ENCODE measurements around the gene ITFG2.
"Not testable (repeated sequence)": the region's sequence is repeated elsewhere in the genome, so short reads cannot be mapped to it uniquely, and the experiment has no call there.

Gene ITFG2

GRCh38 chr12:2812290-2813213 lies at the start of gene ITFG2:
Gene ITFG2 (plus strand): TSS chr12:2812668. CDS start chr12:2812761, 93 bp downstream.
- DNase-seq (ENCODE audit: low spot score): peak; percentile 100

GRCh38 chr12:2764398-2764797 lies 48.1 kb upstream of the ITFG2 start:
- DNase-seq (ENCODE audit: low spot score): no peak

- DNase-seq (ENCODE audit: low spot score): no peak
Measured at GRCh38 chr12:2765052-2765451, 47.4 kb upstream of the ITFG2 start.

- no peak for DNase-seq (ENCODE audit: low spot score)
Measured at GRCh38 chr12:2765608-2766007, 46.9 kb upstream of the ITFG2 start.

GRCh38 chr12:2768224-2768961 lies 44.1 kb upstream of the ITFG2 start:
- DNase-seq (ENCODE audit: low spot score): no peak

- DNase-seq (ENCODE audit: low spot score): no peak
Measured at GRCh38 chr12:2769866-2770533, 42.5 kb upstream of the ITFG2 start.

- not testable (repeated sequence) for DNase-seq (ENCODE audit: low spot score)
Measured at GRCh38 chr12:2770544-2770943, 41.9 kb upstream of the ITFG2 start.

- no peak for DNase-seq (ENCODE audit: low spot score)
Measured at GRCh38 chr12:2772370-2772769, 40.1 kb upstream of the ITFG2 start.

GRCh38 chr12:2773199-2773875 lies 39.1 kb upstream of the ITFG2 start:
- no peak for DNase-seq (ENCODE audit: low spot score)

- no peak for DNase-seq (ENCODE audit: low spot score)
Measured at GRCh38 chr12:2775431-2775830, 37.0 kb upstream of the ITFG2 start.

- DNase-seq (ENCODE audit: low spot score): no peak
Measured at GRCh38 chr12:2776129-2776806, 36.2 kb upstream of the ITFG2 start.

GRCh38 chr12:2779281-2779680 lies 33.2 kb upstream of the ITFG2 start:
- no peak for DNase-seq (ENCODE audit: low spot score)

- DNase-seq (ENCODE audit: low spot score): peak; percentile 86
Measured at GRCh38 chr12:2783936-2784600, 28.4 kb upstream of the ITFG2 start.

- DNase-seq (ENCODE audit: low spot score): no peak
Measured at GRCh38 chr12:2785017-2785416, 27.5 kb upstream of the ITFG2 start.

GRCh38 chr12:2791089-2791488 lies 21.4 kb upstream of the ITFG2 start:
- no peak for DNase-seq (ENCODE audit: low spot score)

- DNase-seq (ENCODE audit: low spot score): no peak
Measured at GRCh38 chr12:2792671-2793500, 19.6 kb upstream of the ITFG2 start.

- no peak for DNase-seq (ENCODE audit: low spot score)
Measured at GRCh38 chr12:2793561-2793960, 18.9 kb upstream of the ITFG2 start.

GRCh38 chr12:2794191-2794735 lies 18.2 kb upstream of the ITFG2 start:
- DNase-seq (ENCODE audit: low spot score): no peak

GRCh38 chr12:2794736-2795289 lies 17.7 kb upstream of the ITFG2 start, which contains the start of gene FKBP4:
Gene FKBP4 (plus strand): TSS chr12:2794970. CDS start chr12:2795140, 170 bp downstream.
- DNase-seq (ENCODE audit: low spot score): peak; percentile 92
